Activated CD4-positive, alpha-beta T cell treated with anti-CD3 and anti-CD28 coated beads, Interleukin-2, amount 10 ng/mL, durations not matched to agents 24 days and 14 days (primary cell): ENCODE results near the gene SASH1. TPM values are rescaled to one million over a fixed set of nuclear protein-coding genes. Genes with fewer than 3 reads are reported as not detected.
"Not testable (repeated sequence)": the region's sequence is repeated elsewhere in the genome, so short reads cannot be mapped to it uniquely, and the experiment has no call there.

Experiments used
- DNase-seq: peaks from one replicate; pipeline ENCODE4 v3.0.0; 2022
- H3K27ac Mint-ChIP-seq: one replicate; pipeline ENCODE4 v1.8.0; 2022; ENCODE audit warnings: mild to moderate bottlenecking, mixed read lengths
- H3K27me3 Mint-ChIP-seq: one replicate; pipeline ENCODE4 v1.8.0; 2022; ENCODE audit warnings: mixed read lengths
- H3K36me3 Mint-ChIP-seq: one replicate; pipeline ENCODE4 v1.8.0; 2022; ENCODE audit warnings: low read depth, mild to moderate bottlenecking, mixed read lengths
- H3K4me1 Mint-ChIP-seq: one replicate; pipeline ENCODE4 v1.8.0; 2021; ENCODE audit warnings: mixed read lengths
- H3K4me3 Mint-ChIP-seq: one replicate; pipeline ENCODE4 v1.8.0; 2022; ENCODE audit warnings: mild to moderate bottlenecking, moderate library complexity, mixed read lengths
- H3K9me3 Mint-ChIP-seq: one replicate; pipeline ENCODE4 v1.8.0; 2021; ENCODE audit warnings: mixed read lengths
- intact Hi-C: fragments of 100-400 bp; cut with micrococcal nuclease; formaldehyde crosslinking; loops from one replicate; pipeline ENCODE4 v1.15.1; 2023
- total RNA-seq: library from RNA; stranded (reverse); gene quantifications from 2 replicates; pipeline ENCODE4 v1.2.3, GENCODE V29; 2022

Gene SASH1
- total RNA-seq, 1 donor from 2014 or later = 0.44 TPM

DNA sequence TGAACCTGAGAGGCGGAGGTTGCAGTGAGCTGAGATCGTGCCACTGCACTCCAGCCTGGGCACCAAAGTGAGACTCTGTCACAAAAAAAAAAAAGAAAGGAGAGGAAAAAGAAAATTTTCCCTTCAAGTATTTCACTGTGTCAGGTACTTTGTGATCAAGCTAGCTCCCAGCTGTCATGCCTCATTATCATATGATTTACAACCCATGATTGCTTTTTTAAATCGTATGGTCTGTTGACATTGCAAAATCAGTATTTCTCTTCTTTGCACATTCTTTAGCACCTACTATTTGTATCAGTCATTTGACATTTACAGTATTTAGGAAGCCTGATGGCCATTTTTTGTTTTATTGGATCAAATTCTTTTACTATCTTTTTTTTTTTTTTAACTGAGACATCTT is 22.4 kb downstream of the SASH1 start:
- no peaks in the 10 kb centered on the region for H3K9me3 Mint-ChIP-seq
- H3K27ac Mint-ChIP-seq = no peak overlapping the region
- peaks cover 20% of the 10 kb centered on the region for H3K27me3 Mint-ChIP-seq
- intact Hi-C loops = no loop called here
- H3K36me3 Mint-ChIP-seq = peaks cover 1% of the 10 kb centered on the region
- no peak for DNase-seq
- H3K4me1 Mint-ChIP-seq = peaks cover 16% of the 10 kb centered on the region
- no peak overlapping the region for H3K4me3 Mint-ChIP-seq

DNA sequence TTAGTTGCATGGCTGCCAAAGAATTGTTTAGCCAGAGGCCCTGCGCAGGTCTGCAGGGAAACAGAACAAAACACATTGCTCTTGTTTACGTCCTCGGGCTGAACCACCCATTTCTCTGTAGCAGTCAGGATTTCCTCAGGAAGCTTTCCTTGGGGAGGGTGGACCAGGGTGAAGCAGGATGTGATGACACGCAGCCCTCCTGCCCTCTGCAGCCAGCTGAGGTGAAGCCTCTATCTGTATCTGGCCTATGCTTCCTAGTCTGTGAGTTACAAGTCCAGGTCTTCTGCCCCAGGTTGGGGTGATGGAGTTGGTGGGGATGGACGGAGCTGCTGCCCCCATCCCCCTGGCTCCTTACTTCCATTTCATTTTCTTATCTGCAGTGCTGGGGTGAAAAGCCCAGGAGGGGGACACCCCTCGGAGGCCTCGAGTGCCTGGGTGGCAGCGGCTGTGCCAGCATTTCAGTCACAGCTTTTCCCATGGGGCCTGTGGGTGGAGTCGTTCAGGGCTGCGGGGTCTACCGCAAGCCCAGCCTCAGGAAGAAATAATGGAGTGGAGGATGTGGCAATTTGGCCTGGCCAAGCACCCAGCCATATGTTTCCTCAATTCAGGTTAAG is 24.9 kb downstream of the SASH1 start:
- intact Hi-C loops = no loop called here
- Mint-ChIP-seq H3K27me3 (peaks cover 21% of the 10 kb centered on the region), H3K27ac (no peak overlapping the region), H3K9me3 (no peaks in the 10 kb centered on the region), H3K4me1 (peaks cover 16% of the 10 kb centered on the region), H3K36me3 (peaks cover 1% of the 10 kb centered on the region), H3K4me3 (peak overlapping the region; percentile 33)
- peak; percentile 74 for DNase-seq

DNA sequence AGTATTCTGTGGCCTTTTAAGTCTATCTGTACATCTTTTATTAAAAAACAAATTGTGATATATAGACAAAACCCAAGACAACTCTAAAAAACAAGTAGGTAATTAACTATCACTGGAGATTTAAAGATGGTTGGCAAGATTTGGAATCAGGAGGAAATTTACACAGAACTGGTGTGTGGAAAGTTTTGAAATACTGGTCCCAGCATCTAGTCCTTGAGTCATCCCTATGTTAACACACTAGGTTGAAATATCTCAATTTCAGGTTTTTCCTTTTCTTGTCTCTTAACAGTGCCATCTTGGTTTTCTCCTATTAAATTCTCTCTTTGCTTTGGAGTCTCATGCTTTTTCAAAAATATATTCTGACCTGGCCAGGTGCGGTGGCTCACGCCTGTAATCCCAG is 27.5 kb downstream of the SASH1 start:
- Mint-ChIP-seq H3K4me3 (no peak overlapping the region), H3K36me3 (peaks cover 1% of the 10 kb centered on the region), H3K27me3 (peaks cover 15% of the 10 kb centered on the region), H3K9me3 (no peaks in the 10 kb centered on the region), H3K4me1 (peaks cover 9% of the 10 kb centered on the region), H3K27ac (no peak overlapping the region)
- DNase-seq = no peak
- intact Hi-C loops = no loop called here

DNA sequence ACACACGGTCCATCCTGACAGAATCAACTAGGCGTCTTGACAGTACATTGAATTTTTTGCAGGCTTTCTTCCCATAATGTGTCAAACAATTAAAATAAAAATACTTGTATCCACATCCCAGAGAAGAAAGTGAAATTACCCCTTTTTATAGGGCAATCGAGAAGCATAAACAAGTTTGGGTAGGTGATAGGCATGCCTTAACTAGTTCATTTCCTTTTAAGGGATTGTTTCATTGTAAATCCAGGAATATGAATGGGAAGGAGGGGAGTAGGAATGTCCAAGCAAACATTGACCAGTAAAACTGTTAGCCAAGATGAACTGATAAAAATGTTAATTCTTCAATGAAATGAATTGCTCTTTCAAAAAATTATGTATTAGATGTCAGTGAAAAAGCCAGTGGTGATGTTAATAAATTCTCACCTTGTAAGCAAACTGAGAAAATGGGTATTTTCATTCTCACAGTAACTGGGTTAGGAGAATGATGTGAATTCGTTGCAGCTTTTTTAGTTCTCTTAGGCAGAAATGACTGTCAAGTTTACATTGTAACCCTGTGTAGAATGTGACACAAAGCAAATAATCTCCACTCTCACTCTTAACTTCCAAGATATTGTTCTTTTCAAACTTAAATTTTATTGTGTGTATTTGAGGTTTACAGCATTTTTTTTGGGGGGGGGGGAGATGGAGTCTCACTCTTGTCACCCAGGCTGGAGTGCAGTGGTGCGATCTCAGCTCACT is 31.6 kb downstream of the SASH1 start:
- DNase-seq = no peak
- H3K27me3 Mint-ChIP-seq = peaks cover 7% of the 10 kb centered on the region
- no peaks in the 10 kb centered on the region for H3K36me3 Mint-ChIP-seq
- H3K9me3 Mint-ChIP-seq = no peaks in the 10 kb centered on the region
- H3K4me3 Mint-ChIP-seq = no peak overlapping the region
- no peaks in the 10 kb centered on the region for H3K4me1 Mint-ChIP-seq
- intact Hi-C loops = no loop called here
- no peak overlapping the region for H3K27ac Mint-ChIP-seq

DNA sequence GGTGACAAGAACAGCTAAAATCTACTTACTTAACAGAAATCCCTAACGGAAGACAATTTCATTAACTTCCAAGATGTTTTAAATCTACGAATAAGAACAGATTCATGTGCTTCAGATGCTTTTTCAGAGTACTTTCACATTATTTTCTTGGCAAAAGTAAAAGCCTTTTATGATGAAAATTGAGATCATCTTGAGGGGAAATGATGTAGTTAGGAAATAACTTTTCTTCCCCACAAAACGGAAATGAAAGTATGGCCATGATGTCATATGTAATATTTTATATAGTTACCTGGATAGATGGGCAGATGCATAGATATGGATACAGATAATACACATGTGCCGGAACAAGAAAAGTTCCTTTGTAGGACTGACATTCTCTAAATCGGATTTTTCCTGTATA is 32.8 kb downstream of the SASH1 start:
- Mint-ChIP-seq H3K4me1 (no peaks in the 10 kb centered on the region), H3K4me3 (no peak overlapping the region), H3K9me3 (no peaks in the 10 kb centered on the region), H3K36me3 (no peaks in the 10 kb centered on the region), H3K27ac (no peak overlapping the region), H3K27me3 (peaks cover 6% of the 10 kb centered on the region)
- DNase-seq = no peak
- intact Hi-C loops = no loop called here

DNA sequence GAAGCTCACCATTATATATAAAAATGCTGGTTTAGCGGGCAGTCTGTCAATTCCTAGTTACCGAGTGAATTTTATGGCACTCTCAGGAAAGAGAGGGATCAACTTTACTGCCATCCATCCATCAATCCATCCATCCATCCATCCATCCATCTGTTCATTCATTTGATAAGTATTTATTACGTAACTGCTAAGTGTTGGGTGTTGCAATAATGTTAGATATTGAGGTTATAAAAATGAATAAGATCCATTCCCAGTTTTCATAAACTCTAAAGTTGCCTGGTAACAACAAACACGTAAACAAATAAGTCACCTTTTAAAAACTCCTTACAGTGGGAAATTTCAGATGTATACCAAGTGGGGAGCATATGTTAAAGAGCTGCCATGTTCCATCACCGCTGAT is 36.8 kb downstream of the SASH1 start:
- DNase-seq = no peak
- no peak overlapping the region for H3K4me3 Mint-ChIP-seq
- H3K4me1 Mint-ChIP-seq = no peaks in the 10 kb centered on the region
- no peaks in the 10 kb centered on the region for H3K36me3 Mint-ChIP-seq
- intact Hi-C loops = no loop called here
- H3K9me3 Mint-ChIP-seq = no peaks in the 10 kb centered on the region
- peaks cover 4% of the 10 kb centered on the region for H3K27me3 Mint-ChIP-seq
- no peak overlapping the region for H3K27ac Mint-ChIP-seq

DNA sequence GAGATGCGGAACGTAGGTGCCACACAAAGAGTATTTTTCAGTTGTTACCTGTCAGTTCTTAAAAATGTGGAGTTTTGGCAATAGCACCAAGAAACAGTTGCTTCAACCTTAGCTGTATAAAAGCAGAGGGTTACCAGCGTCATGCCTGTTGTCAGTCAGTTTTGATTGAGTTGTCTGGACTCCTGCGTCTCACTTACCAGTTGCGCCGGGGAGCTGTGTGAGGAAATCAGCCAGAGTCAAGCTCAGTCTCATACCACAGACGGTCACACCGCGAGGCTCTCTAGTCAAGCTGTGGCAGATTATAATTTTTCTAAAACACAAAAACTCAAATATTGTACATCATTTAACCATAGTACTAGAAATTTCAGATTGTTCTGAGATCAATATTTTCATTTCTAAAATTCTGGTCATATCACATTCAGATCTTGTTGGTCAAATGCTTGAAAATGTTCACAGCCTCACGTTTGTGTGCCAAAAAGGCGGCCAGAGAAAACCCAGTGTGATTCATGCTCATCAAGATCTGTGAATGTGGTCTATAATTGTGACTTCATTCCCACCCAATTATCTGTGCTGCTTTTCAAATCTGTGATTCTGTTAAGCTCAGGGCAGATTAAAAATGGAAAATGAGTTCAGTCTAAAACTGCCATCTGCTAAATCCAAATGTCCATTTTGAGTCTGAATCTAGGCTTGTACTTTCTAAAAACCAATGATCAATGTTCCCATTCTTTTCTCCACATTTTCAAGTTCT is 37.5 kb downstream of the SASH1 start:
- Mint-ChIP-seq H3K4me3 (no peak overlapping the region), H3K27ac (no peak overlapping the region), H3K36me3 (no peaks in the 10 kb centered on the region), H3K27me3 (peaks cover 4% of the 10 kb centered on the region), H3K9me3 (no peaks in the 10 kb centered on the region), H3K4me1 (no peaks in the 10 kb centered on the region)
- intact Hi-C loops = no loop called here
- DNase-seq = no peak

DNA sequence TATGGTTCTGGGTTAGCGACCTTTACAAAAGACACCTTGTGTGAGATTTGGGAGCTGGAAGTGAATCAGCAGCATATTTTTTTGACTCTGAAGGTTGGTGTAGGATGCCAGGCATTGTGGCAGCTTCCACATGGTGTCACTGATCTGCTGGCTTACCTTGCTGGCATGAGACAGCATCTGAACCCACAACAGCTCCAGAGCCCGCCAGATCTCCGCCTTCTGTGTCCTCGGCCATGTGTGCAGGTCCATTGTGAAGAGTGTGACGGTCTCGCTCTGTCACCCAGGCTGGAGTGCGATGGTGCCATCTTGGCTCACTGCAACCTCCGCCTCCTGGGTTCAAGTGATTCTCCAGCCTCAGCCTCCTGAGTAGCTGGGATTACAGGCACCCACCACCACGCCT is 39.4 kb downstream of the SASH1 start:
- DNase-seq, H3K9me3 Mint-ChIP-seq, H3K27me3 Mint-ChIP-seq, H3K27ac Mint-ChIP-seq, H3K4me3 Mint-ChIP-seq, H3K36me3 Mint-ChIP-seq, H3K4me1 Mint-ChIP-seq, intact Hi-C loops: not testable (repeated sequence)

DNA sequence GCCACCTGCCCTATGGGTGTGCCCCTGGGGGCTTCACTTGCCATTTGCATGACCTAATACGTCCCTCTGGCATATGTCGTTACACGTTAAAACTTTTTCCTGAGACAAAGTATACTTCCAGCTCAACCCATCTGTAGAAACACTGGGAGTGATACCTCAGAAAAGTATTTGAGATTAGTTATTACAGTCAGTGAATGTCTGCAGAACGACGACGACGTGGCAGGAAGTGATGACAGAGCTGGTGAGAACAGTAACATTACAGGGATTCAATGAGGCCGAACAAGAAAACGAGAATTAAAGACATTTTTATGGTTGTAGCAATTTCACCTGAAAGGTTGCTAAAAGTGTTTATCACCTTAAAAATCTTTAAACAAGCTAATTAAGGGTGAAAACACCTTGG is 40.2 kb downstream of the SASH1 start:
- H3K27ac Mint-ChIP-seq = no peak overlapping the region
- H3K9me3 Mint-ChIP-seq = no peaks in the 10 kb centered on the region
- DNase-seq = no peak
- H3K4me3 Mint-ChIP-seq = no peak overlapping the region
- peaks cover 3% of the 10 kb centered on the region for H3K27me3 Mint-ChIP-seq
- intact Hi-C loops = no loop called here
- H3K36me3 Mint-ChIP-seq = no peaks in the 10 kb centered on the region
- no peaks in the 10 kb centered on the region for H3K4me1 Mint-ChIP-seq

DNA sequence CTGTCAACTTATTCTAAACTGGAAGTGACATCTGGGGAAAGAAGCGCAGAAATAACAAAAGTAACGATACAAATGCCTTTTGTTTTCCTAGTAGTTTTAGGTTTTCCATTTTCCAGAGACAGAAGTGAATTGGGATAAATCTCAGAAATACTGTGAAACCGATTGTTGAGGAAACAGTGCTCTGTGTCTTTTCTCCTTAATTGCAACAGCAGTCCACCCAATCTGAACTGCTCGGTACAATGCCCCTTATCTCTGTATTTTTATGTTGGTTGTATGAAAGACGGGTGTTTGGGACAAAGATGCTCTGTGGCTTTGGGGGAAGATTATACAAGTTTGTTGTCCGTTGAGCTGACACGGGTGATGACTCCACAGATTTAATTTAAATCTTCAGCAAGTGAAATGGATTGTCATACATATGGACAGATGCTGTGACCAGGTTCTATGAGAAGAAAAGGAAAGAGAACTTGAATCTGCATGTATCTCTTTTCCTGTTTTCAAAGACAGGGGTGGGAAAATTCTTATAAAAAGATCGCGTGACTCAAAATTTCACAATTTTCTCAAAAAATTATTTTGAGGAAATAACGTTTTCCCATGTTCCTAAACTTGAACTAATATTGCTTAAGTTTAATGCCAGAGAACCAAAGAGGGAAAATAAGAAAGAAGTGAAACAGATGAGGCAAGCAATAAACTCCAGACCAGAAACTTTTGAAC is 41.2 kb downstream of the SASH1 start:
- no peaks in the 10 kb centered on the region for H3K36me3 Mint-ChIP-seq

DNA sequence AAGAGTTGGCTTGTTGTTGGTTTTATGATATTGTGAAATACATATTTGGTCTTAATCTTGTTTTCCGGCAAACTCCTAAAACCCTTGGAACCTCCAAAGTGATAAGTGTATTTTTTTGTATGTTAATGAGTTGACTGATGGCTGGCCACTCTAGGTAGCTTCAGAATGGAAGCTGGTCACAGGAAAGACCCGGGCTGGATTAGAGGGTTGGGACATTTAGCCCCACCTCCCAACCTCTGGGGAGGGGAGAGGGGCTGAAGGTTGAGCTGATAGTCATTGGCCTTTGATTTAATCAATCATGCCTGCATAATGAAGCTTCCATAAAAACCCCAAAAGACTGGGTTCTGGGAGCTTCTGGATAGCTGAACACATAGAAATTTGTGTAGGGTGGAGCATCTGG is 42.7 kb downstream of the SASH1 start:
- no peak for DNase-seq
- H3K4me3 Mint-ChIP-seq = no peak overlapping the region
- H3K27me3 Mint-ChIP-seq = peaks cover 2% of the 10 kb centered on the region
- H3K9me3 Mint-ChIP-seq = no peaks in the 10 kb centered on the region
- no peaks in the 10 kb centered on the region for H3K36me3 Mint-ChIP-seq
- no peaks in the 10 kb centered on the region for H3K4me1 Mint-ChIP-seq
- intact Hi-C loops = no loop called here
- H3K27ac Mint-ChIP-seq = no peak overlapping the region

More for the DNA sequence above, 41.2 kb downstream of the SASH1 start:
- DNase-seq = no peak
- H3K9me3 Mint-ChIP-seq = no peaks in the 10 kb centered on the region
- intact Hi-C loops = no loop called here
- no peak overlapping the region for H3K27ac Mint-ChIP-seq
- H3K4me3 Mint-ChIP-seq = no peak overlapping the region
- H3K4me1 Mint-ChIP-seq = no peaks in the 10 kb centered on the region
- peaks cover 3% of the 10 kb centered on the region for H3K27me3 Mint-ChIP-seq

DNA sequence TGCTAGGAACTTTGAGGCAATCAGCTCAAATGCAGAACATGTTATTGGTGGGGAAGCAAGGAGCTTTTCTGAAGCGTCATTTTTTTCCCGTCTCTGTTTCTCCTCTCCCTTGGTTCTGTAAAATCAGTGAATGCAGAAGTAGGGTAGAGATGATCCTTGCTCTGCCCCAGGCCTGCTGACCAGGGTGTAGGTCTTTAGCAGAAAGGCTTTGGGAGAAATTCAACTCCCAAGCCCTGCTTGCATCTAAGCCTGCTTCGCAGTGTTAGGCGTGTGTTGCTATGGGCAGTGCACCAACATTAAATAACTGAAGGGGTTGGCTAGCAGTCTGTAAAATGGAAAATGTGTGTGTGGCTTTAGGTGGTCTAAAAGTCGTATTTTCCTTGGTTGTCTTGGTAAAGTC is 45.9 kb downstream of the SASH1 start:
- intact Hi-C loops = no loop called here
- Mint-ChIP-seq H3K4me3 (no peak overlapping the region), H3K27me3 (no peaks in the 10 kb centered on the region), H3K36me3 (no peaks in the 10 kb centered on the region), H3K4me1 (no peaks in the 10 kb centered on the region), H3K9me3 (no peaks in the 10 kb centered on the region), H3K27ac (no peak overlapping the region)
- DNase-seq = no peak

DNA sequence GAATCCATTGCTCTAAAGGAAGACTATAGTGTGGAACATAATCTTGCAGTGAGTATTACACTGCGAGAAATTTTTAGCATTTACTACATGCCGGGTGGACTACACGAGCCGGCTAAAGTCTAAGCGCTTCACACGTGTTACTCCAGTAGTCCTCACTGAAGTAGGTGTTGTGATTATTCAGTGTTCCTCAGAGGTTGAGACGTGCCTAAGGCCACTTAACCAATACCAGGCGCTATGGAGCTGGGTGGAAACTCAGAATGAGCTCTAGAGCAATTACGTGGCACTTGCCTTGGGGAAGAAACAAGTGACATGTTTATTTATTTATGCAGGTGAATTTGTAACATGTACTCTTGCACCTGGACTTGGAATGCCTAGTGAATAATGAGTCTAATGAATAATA is 46.4 kb downstream of the SASH1 start:
- intact Hi-C loops = no loop called here
- H3K36me3 Mint-ChIP-seq = no peaks in the 10 kb centered on the region
- no peaks in the 10 kb centered on the region for H3K9me3 Mint-ChIP-seq
- no peak overlapping the region for H3K27ac Mint-ChIP-seq
- no peaks in the 10 kb centered on the region for H3K4me1 Mint-ChIP-seq
- no peaks in the 10 kb centered on the region for H3K27me3 Mint-ChIP-seq
- no peak for DNase-seq
- H3K4me3 Mint-ChIP-seq = no peak overlapping the region

DNA sequence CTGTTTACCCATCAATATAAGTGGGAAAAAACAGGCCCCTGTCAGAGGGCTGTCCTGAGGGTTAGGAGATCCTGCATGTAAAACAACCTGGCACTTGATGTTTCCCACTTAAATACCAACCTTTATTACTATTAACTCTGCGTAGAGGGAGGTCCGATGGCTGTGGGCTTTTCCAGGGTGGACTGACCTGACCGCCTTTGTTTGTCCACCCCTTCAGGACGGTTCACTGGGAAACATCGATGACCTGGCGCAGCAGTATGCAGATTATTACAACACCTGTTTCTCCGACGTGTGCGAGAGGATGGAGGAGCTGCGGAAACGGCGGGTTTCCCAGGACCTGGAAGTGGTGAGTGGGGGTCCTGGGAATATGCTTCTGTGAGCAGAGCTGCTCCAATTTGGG is 47.3 kb downstream of the SASH1 start:
- Mint-ChIP-seq H3K9me3 (no peaks in the 10 kb centered on the region), H3K4me3 (no peak overlapping the region), H3K27ac (no peak overlapping the region), H3K4me1 (no peaks in the 10 kb centered on the region), H3K36me3 (no peaks in the 10 kb centered on the region), H3K27me3 (no peaks in the 10 kb centered on the region)
- DNase-seq = no peak
- intact Hi-C loops = no loop called here
